HepG2 (cell line): Measurements from ENCODE around the gene ELFN1. TPM values are rescaled to one million over a fixed set of nuclear protein-coding genes. Genes with fewer than 3 reads are reported as not detected.

ENCODE experiments used
- GATAD2A ChIP-seq: IDR thresholded peaks from 2 replicates; pipeline ENCODE4 v1.6.1; 2016
- GPN1 ChIP-seq: sonication (generic); formaldehyde crosslinking; IDR thresholded peaks from 2 replicates; pipeline ENCODE4 v1.5.1; 2020; ENCODE audit warnings: missing genetic modification reagents, borderline replicate concordance
- GZF1 ChIP-seq: sonication (generic); formaldehyde crosslinking; IDR thresholded peaks from 2 replicates; pipeline ENCODE4 v1.5.1; 2020; ENCODE audit warnings: mild to moderate bottlenecking, missing genetic modification reagents
- MTF2 ChIP-seq: sonication (generic); formaldehyde crosslinking; IDR thresholded peaks from 2 replicates; pipeline ENCODE4 v1.5.0; 2020; ENCODE audit warnings: missing genetic modification reagents, borderline replicate concordance
- PAWR ChIP-seq: sonication (generic); formaldehyde crosslinking; IDR thresholded peaks from 2 replicates; pipeline ENCODE4 v1.4.0; 2020; ENCODE audit warnings: missing genetic modification reagents, mild to moderate bottlenecking, borderline replicate concordance
- PHF5A ChIP-seq: IDR thresholded peaks from one replicate; pipeline ENCODE4 v1.6.1; 2018; ENCODE audit warnings: low read depth, missing genetic modification reagents; ENCODE audit not compliant: unreplicated experiment
- RAD51 ChIP-seq: fragments of 450-650 bp; IDR thresholded peaks from 2 replicates; pipeline ENCODE4 v1.6.1; 2016; ENCODE audit warnings: borderline replicate concordance
- RNF2 ChIP-seq: fragments of 450-650 bp; conservative IDR thresholded peaks from 2 replicates; pipeline ENCODE4 v1.6.1; 2016; ENCODE audit warnings: low read depth
- ZC3H4 ChIP-seq: sonication (generic); formaldehyde crosslinking; IDR thresholded peaks from 2 replicates; pipeline ENCODE4 v1.4.0; 2020; ENCODE audit warnings: missing genetic modification reagents, borderline replicate concordance
- ZNF230 ChIP-seq: sonication (generic); formaldehyde crosslinking; IDR thresholded peaks from 2 replicates; pipeline ENCODE4 v1.4.0; 2020; ENCODE audit warnings: mild to moderate bottlenecking, missing genetic modification reagents
- ZNF331 ChIP-seq: sonication (generic); formaldehyde crosslinking; IDR thresholded peaks from 2 replicates; pipeline ENCODE4 v1.4.0; 2020; ENCODE audit warnings: missing genetic modification reagents
- ZNF614 ChIP-seq: IDR thresholded peaks from 2 replicates; pipeline ENCODE4 v1.6.1; 2018; ENCODE audit warnings: missing biosample characterization, missing genetic modification reagents, inconsistent platforms, borderline replicate concordance
- ZNF720 ChIP-seq: sonication (generic); formaldehyde crosslinking; IDR thresholded peaks from 2 replicates; pipeline ENCODE4 v1.4.0; 2020; ENCODE audit warnings: missing genetic modification reagents
- polyA plus RNA-seq, 8 experiments: library from polyadenylated mRNA; depleted of rRNA in 3 of 8; stranded (reverse) in 7 of 8; unstranded in 1 of 8; fragments of >200 nt; fragmentation: Illumina TruSeq in 4 of 8; extraction: Trizol in 4 of 8; gene quantifications; 2 replicates each; pipeline versions ENCODE4 v1.2.1 to v1.2.3, GENCODE V29; 2011 to 2016; ENCODE audit warnings: low read depth in 4 of 8, missing spikeins in 1 of 8, mixed read lengths in 1 of 8; ENCODE audit not compliant: insufficient read depth in 1 of 8
- total RNA-seq, 5 experiments: library from RNA; depleted of rRNA; stranded (reverse); fragments of >200 nt; fragmentation: Illumina TruSeq; extraction: Trizol; gene quantifications; 2 replicates each; pipeline ENCODE4 v1.2.3, GENCODE V29; 2016; ENCODE audit warnings: low read depth in 1 of 5
- TF ChIP-seq, protein P1 (sequence below): sonication (generic); formaldehyde crosslinking; IDR thresholded peaks from 2 replicates; pipeline ENCODE4 v1.4.0; 2020; ENCODE audit warnings: missing genetic modification reagents, borderline replicate concordance
- TF ChIP-seq, protein P2 (sequence below): sonication (generic); formaldehyde crosslinking; IDR thresholded peaks from 2 replicates; pipeline ENCODE4 v1.4.0; 2020; ENCODE audit warnings: missing genetic modification reagents
- TF ChIP-seq, protein P3 (sequence below): sonication (generic); formaldehyde crosslinking; IDR thresholded peaks from 2 replicates; pipeline ENCODE4 v1.5.1; 2020; ENCODE audit warnings: mild to moderate bottlenecking, missing genetic modification reagents, moderate library complexity

The ELFN1 gene
- total and polyA plus RNA-seq, 2 of the 13 experiments (the other 11 are each of a cell fraction or from before 2014, with no cell fraction given): 0.13 to 0.18 TPM

DNA sequence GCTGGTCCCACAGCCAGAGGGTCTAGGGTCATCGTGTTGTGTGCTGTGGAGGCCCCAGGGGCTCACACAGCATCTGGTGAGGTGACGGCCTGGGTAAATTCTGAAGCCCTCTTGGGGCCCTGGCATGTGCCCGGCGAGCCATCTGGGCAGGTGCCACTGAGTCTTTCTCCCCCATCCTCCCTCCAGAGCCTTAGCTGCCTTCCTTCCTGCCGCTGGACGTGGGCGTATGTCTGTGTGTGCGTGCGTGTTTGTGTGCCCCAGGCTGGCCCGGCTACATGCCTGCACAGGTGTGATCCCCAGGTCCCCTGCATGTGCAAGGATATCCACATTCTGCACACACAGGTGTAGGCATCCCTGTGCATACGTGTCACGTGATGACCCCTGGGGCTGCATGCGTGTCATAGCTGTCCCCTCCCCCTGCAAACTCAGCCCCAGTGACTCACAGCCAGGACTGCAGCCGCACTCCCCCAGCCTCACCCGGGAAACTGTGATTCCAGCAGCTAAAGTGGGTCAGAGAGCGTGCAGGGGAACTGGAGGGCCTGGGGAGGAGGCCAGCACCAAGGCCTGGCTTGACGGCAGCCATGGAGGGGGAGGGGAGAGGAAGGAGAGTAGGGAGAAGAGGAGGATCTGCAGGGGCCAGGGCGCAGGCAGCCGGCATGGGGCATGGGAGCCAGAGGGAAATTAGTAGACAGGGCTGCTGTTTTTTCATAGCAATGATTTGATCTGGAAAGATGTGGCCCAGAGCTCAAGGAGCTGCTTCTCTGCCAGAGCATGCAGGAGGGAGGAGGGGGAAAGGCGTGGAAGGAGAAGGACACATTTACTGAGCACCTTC lies 46.4 kb downstream of the ELFN1 start (continued):
- TF ChIP-seq RNF2 (no peak), PAWR (CRISPR knock-in tag) (no peak), ZNF614 (CRISPR knock-in tag) (no peak), GZF1 (no peak), MTF2 (no peak), ZNF230 (CRISPR knock-in tag) (0 out of 2 replicates have a peak, but pooled peaks have one; percentile 56), ZC3H4 (CRISPR knock-in tag) (no peak), RAD51 (peak; percentile 95), ZNF331 (CRISPR knock-in tag) (no peak; the same call in 1 of the 2 replicates), GPN1 (CRISPR knock-in tag) (no peak), PHF5A (no peak), ZNF720 (CRISPR knock-in tag) (no peak), GATAD2A (CRISPR knock-in tag) (peak; percentile 57)
- TF ChIP-seq, protein P1, sequence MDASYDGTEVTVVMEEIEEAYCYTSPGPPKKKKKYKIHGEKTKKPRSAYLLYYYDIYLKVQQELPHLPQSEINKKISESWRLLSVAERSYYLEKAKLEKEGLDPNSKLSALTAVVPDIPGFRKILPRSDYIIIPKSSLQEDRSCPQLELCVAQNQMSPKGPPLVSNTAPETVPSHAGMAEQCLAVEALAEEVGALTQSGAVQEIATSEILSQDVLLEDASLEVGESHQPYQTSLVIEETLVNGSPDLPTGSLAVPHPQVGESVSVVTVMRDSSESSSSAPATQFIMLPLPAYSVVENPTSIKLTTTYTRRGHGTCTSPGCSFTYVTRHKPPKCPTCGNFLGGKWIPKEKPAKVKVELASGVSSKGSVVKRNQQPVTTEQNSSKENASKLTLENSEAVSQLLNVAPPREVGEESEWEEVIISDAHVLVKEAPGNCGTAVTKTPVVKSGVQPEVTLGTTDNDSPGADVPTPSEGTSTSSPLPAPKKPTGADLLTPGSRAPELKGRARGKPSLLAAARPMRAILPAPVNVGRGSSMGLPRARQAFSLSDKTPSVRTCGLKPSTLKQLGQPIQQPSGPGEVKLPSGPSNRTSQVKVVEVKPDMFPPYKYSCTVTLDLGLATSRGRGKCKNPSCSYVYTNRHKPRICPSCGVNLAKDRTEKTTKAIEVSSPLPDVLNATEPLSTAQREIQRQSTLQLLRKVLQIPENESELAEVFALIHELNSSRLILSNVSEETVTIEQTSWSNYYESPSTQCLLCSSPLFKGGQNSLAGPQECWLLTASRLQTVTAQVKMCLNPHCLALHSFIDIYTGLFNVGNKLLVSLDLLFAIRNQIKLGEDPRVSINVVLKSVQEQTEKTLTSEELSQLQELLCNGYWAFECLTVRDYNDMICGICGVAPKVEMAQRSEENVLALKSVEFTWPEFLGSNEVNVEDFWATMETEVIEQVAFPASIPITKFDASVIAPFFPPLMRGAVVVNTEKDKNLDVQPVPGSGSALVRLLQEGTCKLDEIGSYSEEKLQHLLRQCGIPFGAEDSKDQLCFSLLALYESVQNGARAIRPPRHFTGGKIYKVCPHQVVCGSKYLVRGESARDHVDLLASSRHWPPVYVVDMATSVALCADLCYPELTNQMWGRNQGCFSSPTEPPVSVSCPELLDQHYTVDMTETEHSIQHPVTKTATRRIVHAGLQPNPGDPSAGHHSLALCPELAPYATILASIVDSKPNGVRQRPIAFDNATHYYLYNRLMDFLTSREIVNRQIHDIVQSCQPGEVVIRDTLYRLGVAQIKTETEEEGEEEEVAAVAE (CRISPR knock-in tag): no peak
- TF ChIP-seq, protein P2, sequence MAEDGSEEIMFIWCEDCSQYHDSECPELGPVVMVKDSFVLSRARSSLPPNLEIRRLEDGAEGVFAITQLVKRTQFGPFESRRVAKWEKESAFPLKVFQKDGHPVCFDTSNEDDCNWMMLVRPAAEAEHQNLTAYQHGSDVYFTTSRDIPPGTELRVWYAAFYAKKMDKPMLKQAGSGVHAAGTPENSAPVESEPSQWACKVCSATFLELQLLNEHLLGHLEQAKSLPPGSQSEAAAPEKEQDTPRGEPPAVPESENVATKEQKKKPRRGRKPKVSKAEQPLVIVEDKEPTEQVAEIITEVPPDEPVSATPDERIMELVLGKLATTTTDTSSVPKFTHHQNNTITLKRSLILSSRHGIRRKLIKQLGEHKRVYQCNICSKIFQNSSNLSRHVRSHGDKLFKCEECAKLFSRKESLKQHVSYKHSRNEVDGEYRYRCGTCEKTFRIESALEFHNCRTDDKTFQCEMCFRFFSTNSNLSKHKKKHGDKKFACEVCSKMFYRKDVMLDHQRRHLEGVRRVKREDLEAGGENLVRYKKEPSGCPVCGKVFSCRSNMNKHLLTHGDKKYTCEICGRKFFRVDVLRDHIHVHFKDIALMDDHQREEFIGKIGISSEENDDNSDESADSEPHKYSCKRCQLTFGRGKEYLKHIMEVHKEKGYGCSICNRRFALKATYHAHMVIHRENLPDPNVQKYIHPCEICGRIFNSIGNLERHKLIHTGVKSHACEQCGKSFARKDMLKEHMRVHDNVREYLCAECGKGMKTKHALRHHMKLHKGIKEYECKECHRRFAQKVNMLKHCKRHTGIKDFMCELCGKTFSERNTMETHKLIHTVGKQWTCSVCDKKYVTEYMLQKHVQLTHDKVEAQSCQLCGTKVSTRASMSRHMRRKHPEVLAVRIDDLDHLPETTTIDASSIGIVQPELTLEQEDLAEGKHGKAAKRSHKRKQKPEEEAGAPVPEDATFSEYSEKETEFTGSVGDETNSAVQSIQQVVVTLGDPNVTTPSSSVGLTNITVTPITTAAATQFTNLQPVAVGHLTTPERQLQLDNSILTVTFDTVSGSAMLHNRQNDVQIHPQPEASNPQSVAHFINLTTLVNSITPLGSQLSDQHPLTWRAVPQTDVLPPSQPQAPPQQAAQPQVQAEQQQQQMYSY (CRISPR knock-in tag): no peak
- TF ChIP-seq, protein P3, sequence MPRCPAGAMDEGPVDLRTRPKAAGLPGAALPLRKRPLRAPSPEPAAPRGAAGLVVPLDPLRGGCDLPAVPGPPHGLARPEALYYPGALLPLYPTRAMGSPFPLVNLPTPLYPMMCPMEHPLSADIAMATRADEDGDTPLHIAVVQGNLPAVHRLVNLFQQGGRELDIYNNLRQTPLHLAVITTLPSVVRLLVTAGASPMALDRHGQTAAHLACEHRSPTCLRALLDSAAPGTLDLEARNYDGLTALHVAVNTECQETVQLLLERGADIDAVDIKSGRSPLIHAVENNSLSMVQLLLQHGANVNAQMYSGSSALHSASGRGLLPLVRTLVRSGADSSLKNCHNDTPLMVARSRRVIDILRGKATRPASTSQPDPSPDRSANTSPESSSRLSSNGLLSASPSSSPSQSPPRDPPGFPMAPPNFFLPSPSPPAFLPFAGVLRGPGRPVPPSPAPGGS: no peak
